Measurements from ENCODE around the gene LRIG2.
"Not testable (repeated sequence)": the region's sequence is repeated elsewhere in the genome, so short reads cannot be mapped to it uniquely, and the experiment has no call there.

LRIG2 gene

DNA sequence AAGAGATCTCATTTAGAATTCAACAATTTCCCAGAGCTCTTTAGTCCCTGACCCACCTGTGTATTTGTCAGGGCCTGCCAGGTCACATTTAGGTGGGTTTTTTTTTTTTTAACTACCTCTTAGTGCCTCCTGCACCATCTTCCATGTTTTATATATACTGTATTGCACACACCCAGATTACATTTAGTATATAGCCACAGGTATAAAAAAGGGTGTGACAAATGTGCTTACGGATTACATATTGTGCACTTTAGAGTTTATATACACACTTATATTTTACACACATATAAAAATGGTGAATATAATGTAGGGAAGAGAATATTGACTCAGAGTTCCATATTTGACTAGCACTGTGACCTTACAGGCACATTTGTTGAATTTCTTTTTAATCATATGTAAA, 17.4 kb upstream of the LRIG2 start:
- H3K27ac ChIP-seq (ENCODE audit: low read length): no peak overlapping the region
- TF ChIP-seq EZH2 (IDR thresholded peaks at IDR 0.05; ENCODE audit: borderline replicate concordance, low read depth, low read length, severe bottlenecking) (no peak), CTCF (IDR thresholded peaks at IDR 0.05; ENCODE audit: borderline replicate concordance, extremely low read depth, low read length, poor library complexity, severe bottlenecking) (no peak)
- no peaks in the 10 kb centered on the region for H3K79me2 ChIP-seq (ENCODE audit: insufficient read depth, low read length)
- H3K4me3 ChIP-seq (ENCODE audit: low read depth in 1 of 2, low read length in 2 of 2): no peak overlapping the region
- no peak overlapping the region for H2AFZ ChIP-seq (ENCODE audit: low read depth, low read length)
- H3K36me3 ChIP-seq (ENCODE audit: insufficient read depth, low read length): no peaks in the 10 kb centered on the region
- H3K4me1 ChIP-seq (ENCODE audit: insufficient read depth, low read length): no peaks in the 10 kb centered on the region
- H3K9ac ChIP-seq (ENCODE audit: low read depth, low read length): no peak overlapping the region
- no peak overlapping the region for H3K4me2 ChIP-seq (ENCODE audit: insufficient read depth, low read length)
- no peaks in the 10 kb centered on the region for H3K27me3 ChIP-seq (ENCODE audit: insufficient read depth, low read length, poor library complexity)
- H3K9me3 ChIP-seq (ENCODE audit: insufficient read depth, low read length, severe bottlenecking): no peaks in the 10 kb centered on the region
- H4K20me1 ChIP-seq (ENCODE audit: insufficient read depth, low read length): no peaks in the 10 kb centered on the region
- ATAC-seq (ENCODE audit: insufficient read depth, low read depth): no peak
- no peak for DNase-seq

GRCh38 chr1:113057006-113057405, 16.0 kb upstream of the LRIG2 start:
- Histone ChIP-seq H3K27ac (ENCODE audit: low read length) (no peak overlapping the region), H3K9me3 (ENCODE audit: insufficient read depth, low read length, severe bottlenecking) (no peaks in the 10 kb centered on the region), H3K4me1 (ENCODE audit: insufficient read depth, low read length) (no peaks in the 10 kb centered on the region), H3K9ac (ENCODE audit: low read depth, low read length) (no peak overlapping the region), H3K36me3 (ENCODE audit: insufficient read depth, low read length) (no peaks in the 10 kb centered on the region), H3K4me2 (ENCODE audit: insufficient read depth, low read length) (no peak overlapping the region), H2AFZ (ENCODE audit: low read depth, low read length) (no peak overlapping the region), H3K79me2 (ENCODE audit: insufficient read depth, low read length) (no peaks in the 10 kb centered on the region), H3K4me3 (ENCODE audit: low read depth in 1 of 2, low read length in 2 of 2) (no peak overlapping the region), H3K27me3 (ENCODE audit: insufficient read depth, low read length, poor library complexity) (no peaks in the 10 kb centered on the region), H4K20me1 (ENCODE audit: insufficient read depth, low read length) (no peaks in the 10 kb centered on the region)
- ATAC-seq (ENCODE audit: insufficient read depth, low read depth) (no peak), DNase-seq (no peak)
- TF ChIP-seq EZH2 (IDR thresholded peaks at IDR 0.05; ENCODE audit: borderline replicate concordance, low read depth, low read length, severe bottlenecking) (no peak), CTCF (IDR thresholded peaks at IDR 0.05; ENCODE audit: borderline replicate concordance, extremely low read depth, low read length, poor library complexity, severe bottlenecking) (no peak)

GRCh38 chr1:113058941-113059706, 13.9 kb upstream of the LRIG2 start:
- no peak overlapping the region for H3K27ac ChIP-seq (ENCODE audit: low read length)
- ATAC-seq (ENCODE audit: insufficient read depth, low read depth) (no peak), DNase-seq (no peak)
- H3K4me3 ChIP-seq (ENCODE audit: low read depth in 1 of 2, low read length in 2 of 2): no peak overlapping the region
- H3K36me3 ChIP-seq (ENCODE audit: insufficient read depth, low read length): no peaks in the 10 kb centered on the region
- H3K9me3 ChIP-seq (ENCODE audit: insufficient read depth, low read length, severe bottlenecking): no peaks in the 10 kb centered on the region
- H3K27me3 ChIP-seq (ENCODE audit: insufficient read depth, low read length, poor library complexity): no peaks in the 10 kb centered on the region
- H3K9ac ChIP-seq (ENCODE audit: low read depth, low read length): no peak overlapping the region
- no peaks in the 10 kb centered on the region for H3K79me2 ChIP-seq (ENCODE audit: insufficient read depth, low read length)
- no peaks in the 10 kb centered on the region for H4K20me1 ChIP-seq (ENCODE audit: insufficient read depth, low read length)
- H3K4me2 ChIP-seq (ENCODE audit: insufficient read depth, low read length): no peak overlapping the region
- no peak for TF ChIP-seq EZH2 (IDR thresholded peaks at IDR 0.05; ENCODE audit: borderline replicate concordance, low read depth, low read length, severe bottlenecking)
- TF ChIP-seq CTCF (IDR thresholded peaks at IDR 0.05; ENCODE audit: borderline replicate concordance, extremely low read depth, low read length, poor library complexity, severe bottlenecking): no peak
- H2AFZ ChIP-seq (ENCODE audit: low read depth, low read length): no peak overlapping the region
- no peaks in the 10 kb centered on the region for H3K4me1 ChIP-seq (ENCODE audit: insufficient read depth, low read length)

- H3K27ac ChIP-seq (ENCODE audit: low read length); H3K4me2 ChIP-seq (ENCODE audit: insufficient read depth, low read length); H3K9me3 ChIP-seq (ENCODE audit: insufficient read depth, low read length, severe bottlenecking); H2AFZ ChIP-seq (ENCODE audit: low read depth, low read length); H3K36me3 ChIP-seq (ENCODE audit: insufficient read depth, low read length); H3K79me2 ChIP-seq (ENCODE audit: insufficient read depth, low read length); H3K27me3 ChIP-seq (ENCODE audit: insufficient read depth, low read length, poor library complexity); H3K4me3 ChIP-seq (ENCODE audit: low read depth in 1 of 2, low read length in 2 of 2); H3K4me1 ChIP-seq (ENCODE audit: insufficient read depth, low read length); ATAC-seq (ENCODE audit: insufficient read depth, low read depth); DNase-seq; H4K20me1 ChIP-seq (ENCODE audit: insufficient read depth, low read length); H3K9ac ChIP-seq (ENCODE audit: low read depth, low read length): not testable (repeated sequence)
Observed at GRCh38 chr1:113063456-113063855, 9.5 kb upstream of the LRIG2 start.

Measured in DND-41 (cell line).